Smooth muscle cell (in vitro differentiated cells): ENCODE results near the gene OSBPL5. TPM values are rescaled to one million over a fixed set of nuclear protein-coding genes. Genes with fewer than 3 reads are reported as not detected.

Source experiments
- DNase-seq: peaks from one replicate; lab custom pipeline; 2025; ENCODE audit not compliant: unreplicated experiment; lab: John Stamatoyannopoulos, UW
- H2AFZ ChIP-seq: fragments of 200-600 bp; sonication (generic); 2 replicates; pipeline ENCODE4 v1.6.0; 2016; ENCODE audit warnings: antibody characterized with exemption, low read depth, mild to moderate bottlenecking
- H3F3A ChIP-seq: fragments of 200-600 bp; sonication (generic); 2 replicates; pipeline ENCODE4 v1.6.0; 2017; ENCODE audit warnings: antibody characterized with exemption, low read depth
- H3K27ac ChIP-seq: fragments of 200-600 bp; sonication (generic); 2 replicates; pipeline ENCODE4 v1.5.1; 2016; ENCODE audit warnings: low read depth, mild to moderate bottlenecking
- H3K27me3 ChIP-seq: fragments of 200-600 bp; sonication (generic); 2 replicates; pipeline ENCODE4 v1.6.1; 2016; ENCODE audit warnings: low read depth, mild to moderate bottlenecking
- H3K36me3 ChIP-seq: fragments of 200-600 bp; sonication (generic); 2 replicates; pipeline ENCODE4 v1.5.1; 2016; ENCODE audit warnings: low read depth
- H3K4me1 ChIP-seq: fragments of 200-600 bp; sonication (generic); 2 replicates; pipeline ENCODE4 v1.5.1; 2016; ENCODE audit warnings: low read depth
- H3K4me2 ChIP-seq: fragments of 200-600 bp; sonication (generic); 2 replicates; pipeline ENCODE4 v1.6.0; 2016; ENCODE audit warnings: mild to moderate bottlenecking
- H3K4me3 ChIP-seq: fragments of 200-600 bp; sonication (generic); 2 replicates; pipeline ENCODE4 v1.5.1; 2016; ENCODE audit warnings: mild to moderate bottlenecking
- H3K79me2 ChIP-seq: fragments of 200-600 bp; sonication (generic); 2 replicates; pipeline ENCODE4 v1.6.0; 2016; ENCODE audit warnings: low read depth, mild to moderate bottlenecking
- H3K9ac ChIP-seq: fragments of 200-600 bp; sonication (generic); 2 replicates; pipeline ENCODE4 v1.6.0; 2016; ENCODE audit warnings: low read depth
- H3K9me3 ChIP-seq: fragments of 200-600 bp; sonication (generic); replicated peaks from 2 replicates; pipeline ENCODE4 v1.5.1; 2016; ENCODE audit warnings: low read depth
- H4K20me1 ChIP-seq: fragments of 200-600 bp; sonication (generic); 2 replicates; pipeline ENCODE4 v1.6.0; 2016; ENCODE audit warnings: low read depth
- CTCF ChIP-seq: fragments of 200-600 bp; sonication (generic); IDR thresholded peaks from 2 replicates; pipeline ENCODE4 v1.5.1; 2017; ENCODE audit warnings: borderline replicate concordance, mild to moderate bottlenecking, antibody characterized with exemption; ENCODE audit not compliant: insufficient read depth, poor library complexity, severe bottlenecking
- WGBS: methylation state at CpG from one replicate; pipeline ENCODE4 v1.1.7; 2016; ENCODE audit warnings: low lambda C conversion rate; 5-methylcytosine and 5-hydroxymethylcytosine counted together
- polyA plus RNA-seq: library from polyadenylated mRNA; unstranded; fragments of >200 nt; fragmentation: Nextera tagmentation; extraction: Ambion mirVana; gene quantifications from 2 replicates; pipeline ENCODE4 v1.2.1, GENCODE V29; 2016
- total RNA-seq: library from RNA; depleted of rRNA; stranded (reverse); fragments of >200 nt; gene quantifications from 2 replicates; pipeline ENCODE4 v1.2.3, GENCODE V29; 2014

OSBPL5 gene
- total and polyA plus RNA-seq, 2 experiments from 2014 or later = 27.3 to 43.4 TPM

GRCh38 chr11:3091081-3091845, 73.8 kb downstream of the OSBPL5 start:
- no peak overlapping the region for H3K9ac ChIP-seq

DNA sequence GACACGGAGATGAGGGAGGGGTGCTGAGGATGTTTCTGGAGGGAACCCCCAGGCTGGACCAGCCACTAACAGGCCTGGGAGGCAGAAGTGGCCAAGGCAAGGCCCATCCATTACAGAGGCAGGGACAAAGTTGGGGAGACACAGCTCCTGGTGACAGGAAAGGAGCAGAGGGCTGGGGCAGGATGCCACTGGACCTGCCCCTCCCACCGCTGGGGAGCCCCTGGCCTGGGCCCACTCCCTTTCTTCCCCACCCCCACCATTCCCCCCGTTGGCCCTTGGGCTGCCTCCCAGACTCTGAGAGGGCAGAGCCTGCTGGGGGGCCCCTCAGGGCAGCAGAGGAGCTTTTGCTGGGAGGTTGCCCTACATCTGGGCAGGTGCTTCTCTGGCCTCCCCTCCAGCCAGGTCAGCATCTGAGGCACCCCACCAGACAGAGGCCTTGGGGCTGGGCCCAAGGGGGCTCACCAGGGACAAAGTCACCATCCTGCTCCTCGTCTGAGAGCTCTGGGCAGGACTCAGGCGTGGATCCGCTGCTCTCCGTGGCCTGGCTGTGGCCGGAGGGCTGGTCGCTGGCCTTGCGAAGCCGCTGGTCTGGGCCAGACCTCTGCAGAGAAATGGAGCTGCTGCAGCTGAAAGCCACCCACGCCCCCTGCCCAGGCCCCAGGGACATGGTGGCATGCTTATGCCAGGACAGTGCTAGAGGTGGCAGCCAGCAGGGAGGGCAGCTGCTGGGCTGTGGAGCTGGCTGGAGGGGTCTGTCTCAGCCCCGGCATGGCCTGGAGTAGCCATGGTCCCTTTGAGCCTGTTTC, 74.8 kb downstream of the OSBPL5 start:
- Histone ChIP-seq H3K27ac (no peak overlapping the region), H3K4me1 (peaks cover 4% of the 10 kb centered on the region), H3K36me3 (no peaks in the 10 kb centered on the region), H3K9me3 (no peaks in the 10 kb centered on the region), H3F3A (no peaks in the 10 kb centered on the region), H3K79me2 (no peaks in the 10 kb centered on the region), H2AFZ (no peak overlapping the region), H4K20me1 (no peaks in the 10 kb centered on the region), H3K4me2 (no peak overlapping the region), H3K4me3 (no peak overlapping the region), H3K9ac (no peak overlapping the region), H3K27me3 (no peaks in the 10 kb centered on the region)
- 97% methylated on average over 12 of the region's 13 CpGs for WGBS
- TF ChIP-seq CTCF = no peak
- no peak for DNase-seq

More at GRCh38 chr11:3091081-3091845, 73.8 kb downstream of the OSBPL5 start:
- Histone ChIP-seq H2AFZ (no peak overlapping the region), H3K27me3 (no peaks in the 10 kb centered on the region), H4K20me1 (no peaks in the 10 kb centered on the region), H3K36me3 (no peaks in the 10 kb centered on the region), H3K79me2 (no peaks in the 10 kb centered on the region), H3K4me2 (no peak overlapping the region), H3K4me3 (no peak overlapping the region), H3K4me1 (peaks cover 9% of the 10 kb centered on the region), H3F3A (no peaks in the 10 kb centered on the region), H3K27ac (no peak overlapping the region), H3K9me3 (no peaks in the 10 kb centered on the region)
- DNase-seq = no peak
- TF ChIP-seq CTCF = no peak
- 81% methylated on average over 14 of the region's 14 CpGs for WGBS

- H4K20me1 ChIP-seq = no peaks in the 10 kb centered on the region
- WGBS = 93% methylated on average over 25 of the region's 25 CpGs
- H3F3A ChIP-seq = no peaks in the 10 kb centered on the region
- H3K36me3 ChIP-seq = no peaks in the 10 kb centered on the region
- H3K4me2 ChIP-seq = no peak overlapping the region
- no peak overlapping the region for H3K9ac ChIP-seq
- no peak overlapping the region for H3K27ac ChIP-seq
- no peak for TF ChIP-seq CTCF
- H3K4me1 ChIP-seq = no peaks in the 10 kb centered on the region
- no peak for DNase-seq
- H3K27me3 ChIP-seq = no peaks in the 10 kb centered on the region
- no peaks in the 10 kb centered on the region for H3K9me3 ChIP-seq
- no peaks in the 10 kb centered on the region for H3K79me2 ChIP-seq
- no peak overlapping the region for H2AFZ ChIP-seq
- no peak overlapping the region for H3K4me3 ChIP-seq
Measured at GRCh38 chr11:3089236-3090061, 75.7 kb downstream of the OSBPL5 start.
